GM18499 (cell line): ENCODE results near the gene PRLH.
"Not testable (repeated sequence)": the region's sequence is repeated elsewhere in the genome, so short reads cannot be mapped to it uniquely, and the experiment has no call there.

ENCODE experiments used
- ATAC-seq: cut with Tn5 transposase; IDR thresholded peaks from one replicate; pipeline ENCODE4 v1.9.1; 2021; ENCODE audit warnings: moderate number of reproducible peaks; ENCODE audit not compliant: insufficient read depth, unreplicated experiment

Gene PRLH

GRCh38 chr2:237597196-237598145 lies 31.1 kb downstream of the PRLH start:
- ATAC-seq, result no peak

GRCh38 chr2:237598468-237599208 lies 32.3 kb downstream of the PRLH start:
- ATAC-seq, result no peak

GRCh38 chr2:237599465-237600110 lies 33.2 kb downstream of the PRLH start:
- ATAC-seq, result no peak

GRCh38 chr2:237600205-237600846 lies 34.0 kb downstream of the PRLH start:
- ATAC-seq, result no peak

GRCh38 chr2:237601453-237602116 lies 35.2 kb downstream of the PRLH start:
- ATAC-seq, result no peak

GRCh38 chr2:237602409-237602808 lies 36.0 kb downstream of the PRLH start:
- ATAC-seq, result no peak

- no peak for ATAC-seq
Measured at GRCh38 chr2:237603049-237603717, 36.8 kb downstream of the PRLH start.

GRCh38 chr2:237603718-237604362 lies 37.5 kb downstream of the PRLH start:
- ATAC-seq, result no peak

GRCh38 chr2:237604391-237604790 lies 38.0 kb downstream of the PRLH start:
- no peak for ATAC-seq

- no peak for ATAC-seq
Measured at GRCh38 chr2:237604960-237605359, 38.6 kb downstream of the PRLH start.

- not testable (repeated sequence) for ATAC-seq
Measured at GRCh38 chr2:237606522-237606921, 40.1 kb downstream of the PRLH start.

- ATAC-seq, result no peak
Measured at GRCh38 chr2:237612527-237613357, 46.4 kb downstream of the PRLH start.

GRCh38 chr2:237613679-237614078 lies 47.3 kb downstream of the PRLH start:
- ATAC-seq, result no peak

- no peak for ATAC-seq
Measured at GRCh38 chr2:237614151-237614720, 47.9 kb downstream of the PRLH start.

GRCh38 chr2:237615631-237616249 lies 49.4 kb downstream of the PRLH start:
- no peak for ATAC-seq

- no peak for ATAC-seq
Measured at GRCh38 chr2:237616373-237616733, 50.0 kb downstream of the PRLH start.
